K562 treated with DMSO at 1 percent for 4 hours (cell line): ENCODE results near the gene ANO1. TPM values are rescaled to one million over a fixed set of nuclear protein-coding genes. Genes with fewer than 3 reads are reported as not detected.

ENCODE experiments used
- total RNA-seq: library from RNA; unstranded; fragments of 300-600 nt; gene quantifications from 2 replicates; pipeline ENCODE4 v1.2.3, GENCODE V29; 2022; ENCODE audit not compliant: insufficient read depth

ANO1 gene
- not detected in 2 replicates for total RNA-seq

GRCh38 chr11:70078095-70078780 is at the start of gene ANO1:
ANO1 (plus strand) TSS chr11:70078317; CDS start chr11:70078607, 290 bp downstream.

GRCh38 chr11:70202920-70203750 is 125.0 kb downstream of the ANO1 start, which contains the start of gene FADD:
FADD (plus strand) TSS chr11:70203296; CDS start chr11:70203460, 164 bp downstream.

Other genes starting within 250 kb of the ANO1 start
- 24.2 and 25.8 TPM in 2 replicates for gene FADD, start 125.0 kb downstream of the ANO1 start, total RNA-seq
- gene PPFIA1, start 192.4 kb downstream of the ANO1 start, total RNA-seq = 24.4 and 37.3 TPM in 2 replicates